ENCODE results near the gene CLCF1.
"Not testable (repeated sequence)": the region's sequence is repeated elsewhere in the genome, so short reads cannot be mapped to it uniquely, and the experiment has no call there.

Gene CLCF1

GRCh38 chr11:67320011-67320410, 53.4 kb downstream of the CLCF1 start:
- no peak for DNase-seq

- not testable (repeated sequence) for DNase-seq
These were observed 54.5 kb downstream of the CLCF1 start for GRCh38 chr11:67318876-67319275.

- DNase-seq, result no peak
These were observed 55.4 kb downstream of the CLCF1 start for GRCh38 chr11:67317888-67318555.

- peak; percentile 95 for DNase-seq
These were observed 56.1 kb downstream of the CLCF1 start for GRCh38 chr11:67317205-67317887.

GRCh38 chr11:67316882-67317204, 56.6 kb downstream of the CLCF1 start:
- DNase-seq, result no peak

GRCh38 chr11:67315325-67315909, 58.0 kb downstream of the CLCF1 start:
- no peak for DNase-seq

- DNase-seq, result no peak
These were observed 59.2 kb downstream of the CLCF1 start for GRCh38 chr11:67314218-67314617.

Data from SW 1271 (cell line).